IPS-18c (cell line): ENCODE measurements around the gene BPI.
"Not testable (repeated sequence)": the region's sequence is repeated elsewhere in the genome, so short reads cannot be mapped to it uniquely, and the experiment has no call there.

Experiments
- H3K4me3 ChIP-seq: 2 replicates; pipeline ENCODE4 v1.7.0; 2013; ENCODE audit warnings: low read depth, mild to moderate bottlenecking, low read length, moderate library complexity; ENCODE audit not compliant: insufficient read depth
- H3K9me3 ChIP-seq: one replicate; pipeline ENCODE4 v1.6.1; 2013; ENCODE audit warnings: mild to moderate bottlenecking, low read length, moderate library complexity; ENCODE audit not compliant: control insufficient read depth, insufficient read depth

BPI gene

DNA sequence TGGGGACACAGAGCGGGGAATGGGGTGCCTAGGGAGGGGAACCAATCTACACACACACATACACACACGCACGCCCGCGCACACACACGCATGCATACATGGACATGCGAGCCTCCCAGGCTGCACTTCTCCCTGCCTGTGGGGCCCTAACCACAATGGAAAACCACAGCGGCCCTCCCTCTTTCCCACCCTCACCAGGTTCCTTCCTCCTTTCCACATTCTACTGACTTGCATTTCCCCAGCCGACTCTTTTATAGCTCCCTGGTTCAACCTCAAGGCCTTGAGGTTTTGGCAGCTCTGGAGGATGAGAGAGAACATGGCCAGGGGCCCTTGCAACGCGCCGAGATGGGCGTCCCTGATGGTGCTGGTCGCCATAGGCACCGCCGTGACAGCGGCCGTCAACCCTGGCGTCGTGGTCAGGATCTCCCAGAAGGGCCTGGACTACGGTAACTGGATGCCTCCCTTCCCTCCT is at the start of gene BPI:
Gene BPI (plus strand): TSS at position 249 of the 472 bp plus-strand sequence. CDS start 68 bp downstream, at position 317.
- Histone ChIP-seq H3K9me3 (no peaks in the 10 kb centered on the region), H3K4me3 (no peak within 1 kb of the TSS)

GRCh38 chr20:38254621-38255020 is 49.3 kb upstream of the BPI start:
- not testable (repeated sequence) for H3K4me3 ChIP-seq

GRCh38 chr20:38255393-38255792 is 48.6 kb upstream of the BPI start:
- no peak overlapping the region for H3K4me3 ChIP-seq
- H3K9me3 ChIP-seq: peaks cover 2% of the 10 kb centered on the region

More at GRCh38 chr20:38254621-38255020, 49.3 kb upstream of the BPI start:
- not testable (repeated sequence) for H3K9me3 ChIP-seq

- Histone ChIP-seq H3K9me3 (peaks cover 2% of the 10 kb centered on the region), H3K4me3 (no peak overlapping the region)
Measured at GRCh38 chr20:38256021-38256420, 47.9 kb upstream of the BPI start.

DNA sequence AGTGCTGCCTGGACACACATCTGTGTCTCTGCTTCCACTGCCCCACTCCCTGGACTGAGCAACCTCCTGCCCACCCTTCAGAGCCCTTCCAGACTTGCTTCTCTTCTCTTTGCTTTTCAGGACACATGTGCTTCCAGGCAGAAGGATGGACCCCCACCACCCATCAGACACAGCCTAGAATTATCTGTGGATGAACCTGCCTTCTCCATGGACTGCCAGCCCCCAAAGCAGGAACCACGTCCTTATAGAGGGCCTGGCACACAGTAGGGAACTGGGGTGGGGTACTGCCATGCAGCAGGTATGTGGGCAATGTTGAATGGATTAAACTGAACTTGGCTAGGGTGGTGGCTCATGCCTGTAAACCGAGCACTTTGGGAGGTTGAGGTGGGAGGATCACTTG is 47.0 kb upstream of the BPI start:
- Histone ChIP-seq H3K9me3 (peaks cover 2% of the 10 kb centered on the region), H3K4me3 (no peak overlapping the region)

DNA sequence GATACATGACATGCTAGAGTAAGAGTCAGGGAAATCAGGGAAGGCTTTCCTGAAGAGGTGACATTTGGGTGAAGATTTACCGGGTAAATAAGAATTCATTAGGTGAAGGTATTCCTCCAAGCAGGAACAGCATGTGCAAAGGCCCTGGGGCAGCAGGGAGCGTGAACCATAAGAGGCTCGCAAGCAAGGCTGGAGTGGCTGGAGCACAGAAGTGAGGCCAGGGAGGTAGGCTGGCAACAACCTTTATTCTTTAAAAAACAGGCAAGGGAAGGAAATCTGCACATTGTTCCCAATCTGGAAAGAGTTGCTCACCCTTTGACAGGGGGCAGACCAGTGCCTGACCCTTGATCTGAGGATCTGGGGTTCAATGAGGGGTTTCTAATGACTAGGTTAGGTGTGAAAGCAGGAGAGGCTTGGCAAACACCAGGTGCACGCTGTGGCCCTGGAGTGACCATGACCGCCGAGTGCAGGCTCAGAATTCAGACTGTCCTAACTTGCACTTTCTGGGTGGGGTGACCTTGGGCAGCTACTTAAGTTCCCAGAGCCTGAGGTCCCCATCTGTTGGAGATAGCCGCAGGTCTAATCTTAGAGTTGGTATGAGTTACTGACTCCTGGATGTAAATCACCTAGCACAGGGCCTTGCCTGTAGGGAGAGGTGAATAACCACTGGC is 45.3 kb upstream of the BPI start:
- Histone ChIP-seq H3K9me3 (peaks cover 2% of the 10 kb centered on the region), H3K4me3 (no peak overlapping the region)

- Histone ChIP-seq H3K4me3 (peak overlapping the region; percentile 46), H3K9me3 (peaks cover 2% of the 10 kb centered on the region)
Measured at GRCh38 chr20:38260025-38260377, 44.0 kb upstream of the BPI start.

DNA sequence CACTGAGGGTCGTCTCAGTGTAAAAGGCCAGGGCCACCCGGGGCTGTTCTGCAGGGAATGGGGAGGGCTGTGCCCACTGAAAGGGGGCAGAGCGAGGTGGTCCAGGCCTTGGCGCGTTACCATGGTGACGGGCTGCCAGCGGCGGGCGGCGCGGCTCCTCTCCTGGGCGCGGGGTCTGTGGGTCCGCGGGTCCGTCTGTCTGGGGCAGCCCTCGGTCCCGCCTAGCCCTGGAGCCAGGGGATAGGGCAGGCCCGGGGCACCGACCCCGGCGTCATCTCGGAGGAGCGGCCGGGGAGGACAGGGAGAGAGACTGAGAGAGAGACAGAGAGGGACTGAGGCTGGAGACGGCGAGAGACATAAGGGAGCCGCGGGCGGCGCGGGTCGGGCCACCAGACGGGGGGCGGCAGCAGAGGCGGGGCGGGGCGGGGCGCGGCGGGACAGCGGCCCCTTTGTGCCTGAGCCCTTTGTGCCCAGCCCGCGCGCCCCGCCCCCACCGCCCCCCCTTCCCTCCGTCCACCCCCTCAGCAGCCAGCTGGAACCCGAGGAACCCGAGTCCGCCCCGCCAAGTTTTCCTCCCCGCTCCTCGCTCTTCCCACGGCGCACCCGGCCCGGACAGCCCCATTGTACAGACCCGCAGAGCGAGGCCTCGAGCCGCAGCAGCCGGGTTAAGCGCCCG is 43.4 kb upstream of the BPI start, which contains the start of gene KIAA1755:
Gene KIAA1755 (minus strand): TSS at position 358 of the 676 bp plus-strand sequence. CDS start 235 bp downstream, at position 123.
- H3K4me3 ChIP-seq: peak within 1 kb of the TSS; percentile 46

GRCh38 chr20:38261054-38261390 is 42.9 kb upstream of the BPI start:
- Histone ChIP-seq H3K9me3 (peaks cover 2% of the 10 kb centered on the region), H3K4me3 (peak overlapping the region; percentile 30; the same call in 1 of the 2 replicates)

More for the DNA sequence above, 43.4 kb upstream of the BPI start, which contains the start of gene KIAA1755:
- H3K9me3 ChIP-seq: peaks cover 2% of the 10 kb centered on the region

GRCh38 chr20:38262931-38263330 is 41.0 kb upstream of the BPI start:
- Histone ChIP-seq H3K4me3 (no peak overlapping the region), H3K9me3 (no peaks in the 10 kb centered on the region)

DNA sequence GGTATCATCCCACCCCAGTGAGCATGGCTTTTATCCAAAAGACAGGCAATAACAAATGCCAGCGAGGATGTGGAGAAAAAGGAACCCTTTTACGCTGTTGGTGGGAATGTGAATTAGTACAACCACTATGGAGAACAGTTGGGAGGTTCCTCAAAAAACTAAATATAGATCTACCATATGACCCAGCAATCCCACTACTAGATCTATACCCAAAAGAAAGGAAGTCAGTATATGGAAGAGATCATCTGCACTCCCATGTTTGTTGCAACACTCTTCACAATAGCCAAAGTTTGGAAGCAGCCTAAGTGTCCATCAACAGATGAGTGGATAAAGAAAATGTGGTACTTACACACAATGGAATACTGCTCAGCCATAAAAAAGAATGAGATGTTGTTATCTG is 37.5 kb upstream of the BPI start:
- Histone ChIP-seq H3K9me3 (no peaks in the 10 kb centered on the region), H3K4me3 (no peak overlapping the region)

- no peaks in the 10 kb centered on the region for H3K9me3 ChIP-seq
- no peak overlapping the region for H3K4me3 ChIP-seq
Measured at GRCh38 chr20:38267296-38267695, 36.7 kb upstream of the BPI start.

DNA sequence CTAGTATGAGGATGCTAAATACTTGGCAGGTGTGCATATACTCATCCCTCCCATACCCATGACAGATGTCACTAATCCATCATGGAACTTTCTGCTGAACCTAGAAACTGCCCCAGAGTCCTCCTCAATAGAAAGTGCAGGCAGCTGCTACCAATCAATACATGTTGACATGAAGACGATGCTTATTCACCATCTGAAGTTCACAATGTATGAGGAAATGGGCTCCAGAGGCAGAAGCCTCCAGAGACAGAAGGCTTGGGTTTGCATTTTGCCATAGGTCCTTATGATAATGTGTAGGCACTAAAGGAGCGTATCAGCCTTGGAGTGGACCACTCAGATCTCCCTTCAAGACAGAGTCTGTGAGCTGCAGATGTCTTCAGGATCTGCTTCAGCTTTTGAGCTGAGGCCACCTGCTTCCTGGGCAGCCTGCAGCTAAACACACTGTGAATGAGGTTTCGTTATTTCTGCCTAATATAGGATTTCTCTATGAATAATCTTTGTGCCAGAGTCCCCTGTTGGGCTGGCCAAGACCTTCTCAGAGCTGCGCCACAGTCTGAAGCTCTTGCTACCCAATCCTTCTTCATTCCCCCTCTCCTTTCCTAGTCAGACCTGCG is 35.9 kb upstream of the BPI start:
- no peaks in the 10 kb centered on the region for H3K9me3 ChIP-seq

DNA sequence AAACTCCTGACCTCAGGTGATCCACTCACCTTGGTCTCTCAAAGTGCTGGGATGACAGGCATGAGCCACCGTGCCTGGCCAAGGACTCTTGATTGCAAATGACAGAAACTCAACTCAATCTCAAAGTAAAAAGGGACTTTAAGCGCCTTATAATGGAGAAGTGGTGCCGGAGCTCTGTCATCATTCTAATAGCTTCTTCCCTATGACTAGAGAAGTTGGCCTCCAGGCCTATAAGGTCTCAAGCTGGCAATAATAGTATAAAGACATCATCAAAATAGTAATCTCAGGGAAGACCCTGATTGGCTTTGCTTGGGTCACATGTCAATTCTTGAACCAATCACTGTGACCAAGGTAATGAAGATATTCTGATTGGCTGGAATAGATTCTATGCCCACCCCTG is 34.9 kb upstream of the BPI start:
- Histone ChIP-seq H3K4me3 (no peak overlapping the region), H3K9me3 (no peaks in the 10 kb centered on the region)

More for the DNA sequence above, 35.9 kb upstream of the BPI start:
- no peak overlapping the region for H3K4me3 ChIP-seq

GRCh38 chr20:38269715-38270114 is 34.2 kb upstream of the BPI start:
- H3K9me3 ChIP-seq: no peaks in the 10 kb centered on the region

GRCh38 chr20:38270869-38271605 is 32.9 kb upstream of the BPI start:
- H3K9me3 ChIP-seq: peaks cover under 1% of the 10 kb centered on the region
- no peak overlapping the region for H3K4me3 ChIP-seq

More at GRCh38 chr20:38269715-38270114, 34.2 kb upstream of the BPI start:
- H3K4me3 ChIP-seq: no peak overlapping the region

DNA sequence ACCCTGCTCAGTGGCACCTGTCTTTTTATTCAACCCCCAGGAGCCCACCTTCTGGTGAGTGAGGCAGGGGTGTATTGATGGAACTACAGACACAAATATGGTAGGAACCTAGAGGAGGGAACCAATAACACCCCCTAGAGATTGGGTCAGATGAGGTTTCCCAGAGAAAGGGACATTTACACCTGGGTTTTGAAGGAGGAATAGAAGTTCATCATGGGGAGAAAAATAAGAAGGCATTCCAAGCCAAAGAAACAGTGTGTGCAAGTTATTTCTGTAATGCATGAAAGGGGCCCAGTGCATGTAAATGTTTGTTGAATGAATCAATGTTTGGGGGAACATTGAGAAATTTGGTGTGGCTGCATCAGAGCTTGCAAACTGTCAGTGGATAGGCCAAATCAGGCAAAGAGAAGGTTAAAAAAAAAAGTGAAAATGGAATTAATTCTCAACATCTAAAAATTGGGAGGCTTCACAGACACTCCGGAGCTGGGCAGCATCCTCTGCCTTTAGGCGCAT is 32.3 kb upstream of the BPI start:
- peaks cover 3% of the 10 kb centered on the region for H3K9me3 ChIP-seq
- H3K4me3 ChIP-seq: no peak overlapping the region
